ENCODE measurements around the gene LTBP1.

The LTBP1 gene

GRCh38 chr2:33236482-33237385 is 290.0 kb downstream of the LTBP1 start:
- DNase-seq, result no peak

GRCh38 chr2:33238111-33238510 is 291.4 kb downstream of the LTBP1 start:
- DNase-seq, result no peak

GRCh38 chr2:33240178-33240577 is 293.4 kb downstream of the LTBP1 start:
- DNase-seq, result no peak

GRCh38 chr2:33241072-33241471 is 294.3 kb downstream of the LTBP1 start:
- DNase-seq, result no peak

GRCh38 chr2:33241581-33241980 is 294.8 kb downstream of the LTBP1 start:
- DNase-seq, result no peak

- DNase-seq, result no peak
These were observed 296.1 kb downstream of the LTBP1 start for GRCh38 chr2:33242845-33243244.

- DNase-seq, result no peak
These were observed 299.7 kb downstream of the LTBP1 start for GRCh38 chr2:33246432-33246831.

- DNase-seq, result no peak
These were observed 300.6 kb downstream of the LTBP1 start for GRCh38 chr2:33247365-33247764.

GRCh38 chr2:33250417-33251029 is 303.8 kb downstream of the LTBP1 start:
- DNase-seq, result no peak

GRCh38 chr2:33256162-33256755 is 309.5 kb downstream of the LTBP1 start:
- no peak for DNase-seq

- no peak for DNase-seq
These were observed 311.6 kb downstream of the LTBP1 start for GRCh38 chr2:33258387-33258786.

- no peak for DNase-seq
These were observed 315.3 kb downstream of the LTBP1 start for GRCh38 chr2:33262097-33262496.

- no peak for DNase-seq
These were observed 318.0 kb downstream of the LTBP1 start for GRCh38 chr2:33264766-33265165.

- no peak for DNase-seq
These were observed 319.0 kb downstream of the LTBP1 start for GRCh38 chr2:33265584-33266338.

GRCh38 chr2:33266467-33266866 is 319.7 kb downstream of the LTBP1 start:
- DNase-seq, result no peak

- DNase-seq, result no peak
These were observed 320.3 kb downstream of the LTBP1 start for GRCh38 chr2:33267043-33267442.

GRCh38 chr2:33267756-33268155 is 321.0 kb downstream of the LTBP1 start:
- DNase-seq, result no peak

- no peak for DNase-seq
These were observed 321.6 kb downstream of the LTBP1 start for GRCh38 chr2:33268246-33268831.

GRCh38 chr2:33272001-33272400 is 325.2 kb downstream of the LTBP1 start:
- DNase-seq, result no peak

GRCh38 chr2:33273479-33273878 is 326.7 kb downstream of the LTBP1 start:
- DNase-seq, result no peak

- DNase-seq, result no peak
These were observed 327.8 kb downstream of the LTBP1 start for GRCh38 chr2:33274524-33274923.

GRCh38 chr2:33275689-33276444 is 329.1 kb downstream of the LTBP1 start:
- DNase-seq, result no peak
